ENCODE results near the gene SCART1.
"Not testable (repeated sequence)": the region's sequence is repeated elsewhere in the genome, so short reads cannot be mapped to it uniquely, and the experiment has no call there.

Gene SCART1

DNA sequence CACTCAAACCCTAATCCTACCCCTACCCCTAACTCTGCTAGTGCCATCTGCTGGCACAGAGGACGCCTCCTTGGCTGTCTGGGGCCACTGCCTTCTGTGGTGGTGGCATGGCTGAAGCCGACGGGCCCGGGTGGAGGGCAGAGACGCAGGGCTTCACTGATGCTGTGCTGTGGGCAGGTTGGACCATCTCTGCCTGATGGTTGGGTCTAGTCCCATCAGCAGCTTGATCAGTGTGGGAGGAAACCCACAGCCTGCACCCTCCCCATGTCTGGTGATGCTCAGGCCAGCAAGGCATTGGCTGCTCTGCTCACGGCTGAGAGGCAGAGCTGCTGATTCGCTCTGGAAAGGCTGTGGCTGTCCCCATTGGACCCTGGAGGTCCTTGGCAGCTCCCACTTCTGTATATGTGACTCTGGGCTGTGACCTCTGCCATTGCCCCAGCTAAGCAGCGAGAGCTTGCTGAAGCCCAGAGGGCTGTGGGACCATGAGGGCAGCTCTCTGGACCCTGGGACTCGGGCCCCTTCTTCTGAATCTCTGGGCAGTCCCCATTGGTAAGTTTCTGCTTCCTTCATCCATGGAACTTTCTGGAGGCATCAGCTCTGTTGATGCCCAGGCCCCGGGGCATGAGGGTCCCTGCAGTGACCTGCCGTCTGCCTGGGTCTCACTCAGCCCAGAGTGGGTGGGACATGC lies at the start of gene SCART1:
Gene SCART1, plus strand, starts transcription at position 430 of the 688 bp plus-strand sequence. Its CDS starts 53 bp downstream, at position 483.
- H3K4me3 ChIP-seq (replicated peaks; ENCODE audit: low read depth, low read length): no peak within 1 kb of the TSS
- TF ChIP-seq, protein P1, sequence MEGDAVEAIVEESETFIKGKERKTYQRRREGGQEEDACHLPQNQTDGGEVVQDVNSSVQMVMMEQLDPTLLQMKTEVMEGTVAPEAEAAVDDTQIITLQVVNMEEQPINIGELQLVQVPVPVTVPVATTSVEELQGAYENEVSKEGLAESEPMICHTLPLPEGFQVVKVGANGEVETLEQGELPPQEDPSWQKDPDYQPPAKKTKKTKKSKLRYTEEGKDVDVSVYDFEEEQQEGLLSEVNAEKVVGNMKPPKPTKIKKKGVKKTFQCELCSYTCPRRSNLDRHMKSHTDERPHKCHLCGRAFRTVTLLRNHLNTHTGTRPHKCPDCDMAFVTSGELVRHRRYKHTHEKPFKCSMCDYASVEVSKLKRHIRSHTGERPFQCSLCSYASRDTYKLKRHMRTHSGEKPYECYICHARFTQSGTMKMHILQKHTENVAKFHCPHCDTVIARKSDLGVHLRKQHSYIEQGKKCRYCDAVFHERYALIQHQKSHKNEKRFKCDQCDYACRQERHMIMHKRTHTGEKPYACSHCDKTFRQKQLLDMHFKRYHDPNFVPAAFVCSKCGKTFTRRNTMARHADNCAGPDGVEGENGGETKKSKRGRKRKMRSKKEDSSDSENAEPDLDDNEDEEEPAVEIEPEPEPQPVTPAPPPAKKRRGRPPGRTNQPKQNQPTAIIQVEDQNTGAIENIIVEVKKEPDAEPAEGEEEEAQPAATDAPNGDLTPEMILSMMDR (IDR thresholded peaks at IDR 0.05; ENCODE audit: low read depth, low read length, missing control alignments): no peak
- no peak for DNase-seq (ENCODE audit: extremely low read depth, low read depth)

DNA sequence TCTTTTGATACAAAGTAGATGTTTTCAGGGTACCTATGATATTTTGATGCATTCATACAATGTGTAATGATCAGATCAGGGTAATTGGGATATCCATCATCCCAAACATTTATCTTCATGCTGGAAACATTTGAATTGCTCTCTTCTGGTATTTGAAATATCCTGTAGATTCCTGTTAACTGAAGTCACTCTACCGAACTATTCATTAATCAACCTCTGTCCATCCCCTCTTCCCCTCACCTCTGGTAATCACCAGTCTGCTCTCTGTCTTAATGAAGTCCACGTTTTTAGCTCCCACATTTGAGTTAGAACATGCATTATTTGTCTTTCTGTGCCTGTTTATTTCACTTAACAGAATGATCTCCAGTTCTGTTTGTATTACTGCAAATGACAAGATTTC lies 48.5 kb upstream of the SCART1 start:
- TF ChIP-seq, protein P1 (IDR thresholded peaks at IDR 0.05; ENCODE audit: low read depth, low read length, missing control alignments): no peak
- H3K4me3 ChIP-seq (replicated peaks; ENCODE audit: low read depth, low read length): no peak overlapping the region
- no peak for DNase-seq (ENCODE audit: extremely low read depth, low read depth)

DNA sequence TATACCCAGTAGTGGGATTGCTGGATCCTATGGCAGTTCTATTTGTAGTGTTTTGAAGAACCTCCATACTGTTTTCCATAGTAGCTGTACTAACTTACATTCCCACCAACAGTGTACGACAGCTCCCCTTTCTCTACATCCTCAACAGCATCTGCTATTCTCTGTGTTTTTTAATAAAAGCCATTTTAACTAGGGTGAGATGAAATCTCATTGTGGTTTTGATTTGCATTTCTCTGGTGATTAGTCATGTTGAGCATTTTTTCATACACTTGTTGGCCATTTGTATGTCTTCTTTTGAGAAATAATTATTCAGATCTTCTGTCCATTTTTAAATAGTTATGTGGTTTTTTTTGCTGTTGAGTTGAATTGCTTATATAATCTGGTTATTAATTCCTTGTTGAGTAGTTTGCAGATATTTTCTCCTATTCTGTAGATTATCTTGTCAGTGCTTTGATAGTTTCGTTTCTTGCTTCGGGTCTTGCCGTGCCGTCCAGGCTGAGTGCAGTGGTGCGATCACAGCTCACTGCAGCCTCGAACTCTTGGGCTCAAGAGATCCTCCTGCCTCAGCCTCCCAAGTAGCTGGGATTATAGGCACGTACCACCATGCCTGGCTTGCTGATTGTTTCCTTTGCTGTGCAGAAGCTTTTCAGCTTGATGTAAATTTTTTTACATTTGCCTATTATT lies 47.8 kb upstream of the SCART1 start:
- TF ChIP-seq, protein P1 (IDR thresholded peaks at IDR 0.05; ENCODE audit: low read depth, low read length, missing control alignments): no peak
- no peak for DNase-seq (ENCODE audit: extremely low read depth, low read depth)
- no peak overlapping the region for H3K4me3 ChIP-seq (replicated peaks; ENCODE audit: low read depth, low read length)

DNA sequence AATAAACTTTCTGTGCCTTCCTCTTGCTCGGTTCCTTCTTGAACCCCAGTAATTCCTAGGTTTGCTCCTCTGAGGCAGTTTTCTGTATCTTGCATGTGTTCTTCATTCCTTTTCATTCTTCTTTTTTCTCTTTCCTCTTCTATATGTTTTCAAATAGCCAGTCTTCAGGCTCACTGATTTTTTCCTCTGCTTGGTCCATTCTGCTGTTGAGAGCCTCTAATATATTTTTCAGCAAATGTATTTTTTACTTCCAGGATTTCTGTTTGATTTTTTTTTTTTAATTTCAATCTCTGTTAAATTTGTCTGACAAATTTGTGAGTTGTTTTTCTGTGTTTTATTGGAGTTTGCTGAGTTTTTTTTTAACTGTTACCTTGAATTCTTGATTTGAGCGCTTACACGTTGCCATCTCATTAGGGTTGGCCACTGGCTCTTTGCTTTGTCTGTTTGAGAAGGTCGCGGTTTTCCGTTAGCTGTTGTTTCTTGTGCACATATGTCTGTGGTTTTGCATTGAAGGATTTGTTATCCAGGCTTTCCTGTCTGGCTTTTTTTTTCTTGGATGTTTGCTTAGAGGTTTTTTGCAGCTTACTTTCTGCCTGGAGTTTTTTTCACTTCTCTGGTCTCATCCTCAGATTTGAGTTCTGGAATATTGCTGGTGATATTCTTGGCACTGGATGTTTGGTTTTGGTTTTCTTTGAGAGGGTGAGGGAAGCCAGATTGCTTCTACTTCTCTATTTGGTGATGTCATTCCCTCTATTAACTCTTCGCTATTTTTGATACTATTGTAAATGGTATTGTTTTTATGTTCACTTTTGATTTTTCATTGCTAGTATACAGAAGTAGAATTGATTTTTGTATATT lies 42.0 kb upstream of the SCART1 start:
- DNase-seq (ENCODE audit: extremely low read depth, low read depth): no peak
- no peak overlapping the region for H3K4me3 ChIP-seq (replicated peaks; ENCODE audit: low read depth, low read length)
- TF ChIP-seq, protein P1 (IDR thresholded peaks at IDR 0.05; ENCODE audit: low read depth, low read length, missing control alignments): no peak

DNA sequence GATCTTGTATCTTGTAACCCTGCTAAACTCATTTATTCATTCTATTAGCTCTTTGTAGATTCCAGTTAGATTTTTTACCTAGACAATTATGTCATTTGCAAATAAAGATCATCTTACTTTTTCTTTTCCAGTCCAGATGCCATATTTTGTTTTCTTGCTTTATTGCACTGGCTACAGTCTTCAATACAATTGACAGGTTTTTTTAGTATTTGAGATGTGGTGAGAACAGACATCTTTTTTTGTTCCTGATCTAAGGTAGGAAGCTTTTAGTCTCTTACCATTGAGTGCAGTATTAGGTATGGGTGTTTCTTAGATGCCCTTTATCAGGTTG lies 41.4 kb upstream of the SCART1 start:
- no peak for DNase-seq (ENCODE audit: extremely low read depth, low read depth)
- H3K4me3 ChIP-seq (replicated peaks; ENCODE audit: low read depth, low read length): no peak overlapping the region
- TF ChIP-seq, protein P1 (IDR thresholded peaks at IDR 0.05; ENCODE audit: low read depth, low read length, missing control alignments): no peak

DNA sequence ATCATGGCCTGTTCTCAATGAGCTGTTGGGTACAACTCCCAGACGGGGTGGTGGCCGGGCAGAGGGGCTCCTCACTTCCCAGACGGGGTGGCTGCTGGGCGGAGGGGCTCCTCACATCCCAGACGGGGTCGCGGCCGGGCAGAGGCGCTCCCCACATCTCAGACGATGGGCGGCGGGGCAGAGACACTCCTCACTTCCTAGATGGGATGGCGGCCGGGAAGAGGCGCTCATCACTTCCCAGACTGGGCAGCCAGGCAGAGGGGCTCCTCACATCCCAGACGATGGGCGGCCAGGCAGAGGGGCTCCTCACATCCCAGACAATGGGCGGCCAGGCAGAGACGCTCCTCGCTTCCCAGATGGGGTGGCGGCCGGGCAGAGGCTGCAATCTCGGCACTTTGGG lies 39.3 kb upstream of the SCART1 start:
- DNase-seq (ENCODE audit: extremely low read depth, low read depth); H3K4me3 ChIP-seq (replicated peaks; ENCODE audit: low read depth, low read length): not testable (repeated sequence)

DNA sequence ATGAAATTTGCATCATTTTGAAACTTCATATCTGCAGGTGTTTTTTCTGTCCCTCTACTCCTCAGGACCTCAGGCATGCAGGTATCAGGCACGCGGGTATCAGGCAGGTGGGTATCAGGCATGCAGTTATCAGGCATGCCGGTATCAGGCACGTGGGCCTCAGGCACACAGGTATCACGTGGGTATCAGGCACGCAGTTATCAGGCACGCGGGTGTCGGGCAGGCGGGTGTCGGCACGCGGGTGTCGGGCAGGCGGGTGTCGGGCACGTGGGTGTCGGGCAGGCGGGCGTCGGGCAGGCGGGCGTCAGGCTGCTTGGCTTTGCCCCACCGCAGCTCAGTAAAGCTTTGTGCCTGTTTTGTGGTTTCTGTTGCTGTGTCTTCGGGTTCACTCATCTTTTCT lies 38.0 kb upstream of the SCART1 start:
- DNase-seq (ENCODE audit: extremely low read depth, low read depth): no peak
- H3K4me3 ChIP-seq (replicated peaks; ENCODE audit: low read depth, low read length): no peak overlapping the region
- TF ChIP-seq, protein P1 (IDR thresholded peaks at IDR 0.05; ENCODE audit: low read depth, low read length, missing control alignments): no peak

Data from HFF-Myc (cell line).